GM12873 (cell line): ENCODE data around the gene UBN2.

Experiments
- CTCF ChIP-seq: IDR thresholded peaks from 2 replicates; pipeline ENCODE4 v1.5.1; 2012; ENCODE audit warnings: low read depth, mild to moderate bottlenecking, moderate library complexity, low read length, control low read depth; ENCODE audit not compliant: insufficient read depth; ENCODE audit errors: missing control alignments

Gene UBN2

DNA sequence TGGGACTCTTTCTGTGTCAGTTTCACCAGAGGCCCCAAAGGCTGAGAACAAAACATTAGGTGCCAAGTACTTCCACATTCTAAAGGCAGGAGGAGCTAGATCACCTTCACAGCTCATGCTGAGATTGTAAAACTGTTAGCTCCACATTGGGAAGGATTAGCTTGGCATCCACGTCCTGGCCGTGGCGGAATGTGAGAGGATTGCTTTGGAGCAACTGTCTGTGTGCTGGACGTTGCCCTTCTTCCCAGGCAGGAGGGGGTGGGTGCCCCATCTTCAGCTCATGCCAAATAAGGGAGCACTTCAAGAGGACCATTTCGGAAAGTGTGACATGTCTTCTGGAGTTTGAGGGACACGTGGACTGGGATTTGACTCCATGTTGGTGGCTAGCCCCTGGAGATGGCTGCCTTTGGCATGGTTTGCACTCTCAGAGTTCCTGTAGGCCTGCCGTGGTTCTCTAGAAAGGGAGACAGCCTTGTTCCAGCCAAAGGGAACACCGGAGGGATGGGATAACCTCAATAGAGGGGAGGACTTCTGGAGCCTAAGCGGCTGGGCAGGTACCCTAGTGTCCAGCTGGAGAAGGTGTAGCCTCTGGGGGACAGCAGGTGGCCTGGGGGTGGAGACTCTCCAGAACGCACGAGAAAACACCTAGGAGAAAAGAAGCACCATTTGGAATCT, 90.2 kb downstream of the UBN2 start:
- TF ChIP-seq CTCF = peak; percentile 50

DNA sequence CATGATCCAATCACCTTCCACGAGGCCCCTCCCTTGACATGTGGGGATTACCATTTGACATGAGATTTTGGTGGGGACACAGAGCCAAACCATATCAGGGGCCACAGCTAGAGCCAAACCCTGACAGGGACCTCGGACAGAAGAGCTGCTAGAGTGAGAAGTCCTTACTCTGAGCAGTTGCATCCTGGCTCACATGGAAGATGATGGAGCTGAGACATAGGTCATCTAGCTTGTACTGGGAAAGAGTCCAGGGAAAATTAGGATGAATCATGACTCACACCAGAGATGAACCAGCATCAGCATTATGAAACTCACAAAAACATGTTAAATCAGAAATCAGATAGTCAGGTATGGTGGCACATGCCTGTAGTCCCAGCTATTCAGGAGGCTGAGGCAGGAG, 97.3 kb downstream of the UBN2 start:
- no peak for TF ChIP-seq CTCF

DNA sequence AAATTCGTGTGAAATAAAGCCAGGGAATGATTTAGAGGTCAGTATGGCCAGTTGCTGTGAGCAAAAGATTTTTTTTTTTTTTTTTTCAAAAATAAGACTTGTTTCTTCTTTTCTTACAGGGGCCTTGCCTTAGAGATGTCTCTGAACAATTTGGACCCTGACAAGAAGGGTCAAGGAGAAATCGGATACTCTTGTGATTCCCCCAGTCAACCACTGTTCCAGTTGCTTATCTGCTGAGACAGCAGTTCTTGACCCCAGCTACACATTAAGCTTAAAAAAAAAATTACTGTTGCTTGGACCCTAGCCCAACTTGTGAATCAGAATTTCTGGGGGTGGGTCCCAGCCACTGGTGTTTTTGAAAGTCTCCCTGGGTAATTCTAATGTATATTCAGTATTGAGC, 98.1 kb downstream of the UBN2 start:
- TF ChIP-seq CTCF = no peak

DNA sequence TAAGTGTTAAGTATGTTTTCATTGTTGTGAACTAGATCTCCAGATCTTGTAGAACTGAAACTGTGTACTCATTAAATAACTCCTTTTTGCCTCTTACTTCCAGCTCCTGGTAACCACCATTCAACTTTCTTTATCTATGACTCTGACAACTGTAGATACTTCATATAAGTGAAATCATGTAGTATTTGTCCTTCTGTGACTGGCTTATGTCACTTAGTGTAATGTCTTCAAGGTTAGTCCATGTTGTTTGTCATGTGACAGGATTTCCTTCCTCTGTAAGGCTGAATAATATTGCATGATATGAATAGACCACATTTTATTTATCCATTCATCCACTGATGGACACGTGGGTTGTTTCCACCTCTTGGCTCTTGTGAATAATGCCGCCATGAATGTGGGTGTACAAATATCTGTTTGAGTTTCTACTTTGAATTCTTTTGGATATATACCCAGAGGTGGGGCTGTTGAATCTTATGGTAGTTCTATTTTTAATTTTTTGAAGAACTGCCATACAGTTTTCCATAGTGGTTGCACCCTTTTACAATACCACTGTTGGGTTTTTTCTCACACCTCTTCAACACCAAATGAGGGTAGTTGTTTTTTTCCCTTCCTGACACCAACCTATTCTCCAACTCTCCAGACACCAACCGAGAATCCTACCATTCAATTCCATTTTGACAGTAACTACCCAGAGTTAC, 99.4 kb downstream of the UBN2 start:
- TF ChIP-seq CTCF = no peak

DNA sequence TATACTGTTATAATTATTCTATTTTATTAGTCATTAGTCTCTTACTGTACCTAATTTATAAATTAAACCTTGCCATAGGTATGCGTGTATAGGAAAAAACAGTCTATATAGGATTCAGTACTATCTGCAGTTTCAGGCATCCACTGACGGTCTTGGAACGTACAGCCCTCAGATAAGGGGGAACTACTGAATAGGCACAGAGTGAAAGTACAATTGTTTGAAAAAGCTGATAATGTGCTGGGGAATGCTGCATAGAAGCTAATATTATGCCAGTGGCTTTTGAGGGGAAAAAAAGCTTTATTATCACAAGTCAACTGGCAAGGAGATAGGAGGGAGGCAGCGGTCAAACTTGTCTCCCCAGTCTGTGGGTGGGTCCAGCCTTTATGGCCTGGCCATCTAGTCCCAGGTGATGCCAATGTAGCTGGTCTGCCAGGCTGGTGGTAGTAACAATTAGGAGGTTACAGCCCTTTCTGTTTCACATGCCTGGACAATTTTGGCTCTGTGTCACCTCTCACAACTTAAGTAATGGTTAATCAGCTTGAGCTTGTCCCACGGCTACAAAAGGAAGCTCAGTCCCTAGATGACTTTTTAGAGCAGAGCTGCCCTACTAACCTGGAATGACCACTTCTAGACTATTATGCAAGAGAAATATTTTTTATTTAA, 101.8 kb downstream of the UBN2 start:
- TF ChIP-seq CTCF = no peak

GRCh38 chr7:139334399-139335150, 103.5 kb downstream of the UBN2 start:
- no peak for TF ChIP-seq CTCF

GRCh38 chr7:139339025-139339424, 108.0 kb downstream of the UBN2 start:
- TF ChIP-seq CTCF = no peak
